Kidney (tissue), 14 donors: ENCODE measurements around the gene LTBP1. TPM values are rescaled to one million over a fixed set of nuclear protein-coding genes. Genes with fewer than 3 reads are reported as not detected.
"Not testable (repeated sequence)": the region's sequence is repeated elsewhere in the genome, so short reads cannot be mapped to it uniquely, and the experiment has no call there.

Experiments used
- DNase-seq, 5 donors: peaks; one replicate each; pipeline ENCODE4 v3.0.0-alpha.2; 2013 to 2020
- FAIRE-seq: peaks from 2 replicates; lab custom pipeline; 2012; peaks lifted over from hg19 to GRCh38; lab: Jason Lieb, UNC
- H3K27ac ChIP-seq, 2 donors: one replicate each; pipeline ENCODE4 v1.7.0; 2013; ENCODE audit warnings: low read depth in 2 of 2, low read length in 2 of 2, inconsistent platforms in 1 of 2
- H3K27me3 ChIP-seq: one replicate; pipeline ENCODE4 v1.7.1; 2013; ENCODE audit warnings: low read length, inconsistent platforms; ENCODE audit not compliant: control insufficient read depth, insufficient read depth
- H3K36me3 ChIP-seq, 3 donors: one replicate each; pipeline versions ENCODE4 v1.7.0 to v1.7.1; 2013; ENCODE audit warnings: low read length in 3 of 3, control low read depth in 1 of 3, inconsistent platforms in 1 of 3; ENCODE audit not compliant: insufficient read depth in 3 of 3, control insufficient read depth in 2 of 3
- H3K4me1 ChIP-seq, 3 donors: one replicate each; pipeline versions ENCODE4 v1.7.0 to v1.7.1; 2013; ENCODE audit warnings: low read length in 3 of 3, inconsistent platforms in 1 of 3, low read depth in 1 of 3; ENCODE audit not compliant: control insufficient read depth in 2 of 3, insufficient read depth in 2 of 3
- H3K4me3 ChIP-seq, 3 donors: one replicate each; pipeline versions ENCODE4 v1.7.0 to v1.8.1; 2013; ENCODE audit warnings: low read length in 3 of 3, control low read depth in 1 of 3, inconsistent platforms in 1 of 3
- H3K9ac ChIP-seq, 3 donors: one replicate each; pipeline versions ENCODE4 v1.7.0 to v1.7.1; 2013; ENCODE audit warnings: low read length in 3 of 3, control low read depth in 1 of 3, inconsistent platforms in 1 of 3
- H3K9me3 ChIP-seq, 3 donors: one replicate each; pipeline versions ENCODE4 v1.7.0 to v1.7.1; 2013; ENCODE audit warnings: low read length in 3 of 3, control low read depth in 1 of 3, inconsistent platforms in 1 of 3; ENCODE audit not compliant: control insufficient read depth in 2 of 3, insufficient read depth in 1 of 3
- intact Hi-C: fragments of 100-400 bp; cut with DNase I; formaldehyde crosslinking; loops from one replicate; pipeline ENCODE4 v1.11.1; 2022
- polyA plus RNA-seq: library from polyadenylated mRNA; stranded (reverse); fragments of 350-450 nt; fragmentation: Illumina TruSeq; extraction: RNeasy Lipid Tissue Mini Kit (QIAGEN cat#74804); gene quantifications from one replicate; pipeline ENCODE4 v1.2.3, GENCODE V29; 2014; ENCODE audit warnings: low read depth, low replicate concordance; ENCODE audit not compliant: insufficient read depth
- total RNA-seq: library from RNA; stranded (reverse); fragmentation: NEBNext Ultra II Directional; extraction: Animal tissue kit (Norgen Biotek cat#: 25700); gene quantifications from one replicate; pipeline ENCODE4 v1.2.1, GENCODE V29; 2021
- TF ChIP-seq, protein P1 (sequence below): IDR thresholded peaks from 3 replicates; pipeline ENCODE4 v1.5.1; 2012; ENCODE audit warnings: mild to moderate bottlenecking, moderate library complexity, borderline replicate concordance; ENCODE audit not compliant: insufficient read depth; ENCODE audit errors: extremely low read depth
- donor health status: control.
- donor health status: control.
- donor health status: control.
- donor health status: control.
- donor health status: control.
- donor health status: DM: yes; HTN: yes; CAD: no.
- donor health status: Normal renal cell carcinoma (clear cell type).

The LTBP1 gene
- total and polyA plus RNA-seq, 2 donors from 2014 or later: 9.3 to 39.8 TPM

DNA sequence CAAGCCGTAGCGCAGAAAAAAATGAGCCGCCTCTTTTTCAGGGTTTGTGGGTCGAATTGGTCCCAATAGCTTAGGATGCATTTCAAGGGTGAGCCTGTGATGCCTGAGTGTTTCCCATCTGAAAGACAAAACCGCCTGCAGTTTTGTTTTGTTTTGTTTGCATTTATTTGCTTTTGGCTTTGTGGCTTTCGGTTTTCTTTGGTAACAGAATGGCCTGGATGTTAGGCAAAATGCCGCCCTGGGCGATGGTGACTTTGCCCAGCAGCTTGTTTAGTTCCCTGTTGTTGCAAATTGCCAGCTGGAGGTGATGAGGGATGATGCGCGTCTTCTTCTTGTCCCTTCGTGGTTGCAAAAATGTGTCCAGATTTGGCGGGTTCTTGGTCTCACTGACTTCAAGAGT is 109.4 kb downstream of the LTBP1 start:
- no peak for FAIRE-seq
- intact Hi-C loops: no loop called here
- no peaks in the 10 kb centered on the region for H3K4me1 ChIP-seq
- no peak overlapping the region for H3K27ac ChIP-seq
- TF ChIP-seq, protein P1, sequence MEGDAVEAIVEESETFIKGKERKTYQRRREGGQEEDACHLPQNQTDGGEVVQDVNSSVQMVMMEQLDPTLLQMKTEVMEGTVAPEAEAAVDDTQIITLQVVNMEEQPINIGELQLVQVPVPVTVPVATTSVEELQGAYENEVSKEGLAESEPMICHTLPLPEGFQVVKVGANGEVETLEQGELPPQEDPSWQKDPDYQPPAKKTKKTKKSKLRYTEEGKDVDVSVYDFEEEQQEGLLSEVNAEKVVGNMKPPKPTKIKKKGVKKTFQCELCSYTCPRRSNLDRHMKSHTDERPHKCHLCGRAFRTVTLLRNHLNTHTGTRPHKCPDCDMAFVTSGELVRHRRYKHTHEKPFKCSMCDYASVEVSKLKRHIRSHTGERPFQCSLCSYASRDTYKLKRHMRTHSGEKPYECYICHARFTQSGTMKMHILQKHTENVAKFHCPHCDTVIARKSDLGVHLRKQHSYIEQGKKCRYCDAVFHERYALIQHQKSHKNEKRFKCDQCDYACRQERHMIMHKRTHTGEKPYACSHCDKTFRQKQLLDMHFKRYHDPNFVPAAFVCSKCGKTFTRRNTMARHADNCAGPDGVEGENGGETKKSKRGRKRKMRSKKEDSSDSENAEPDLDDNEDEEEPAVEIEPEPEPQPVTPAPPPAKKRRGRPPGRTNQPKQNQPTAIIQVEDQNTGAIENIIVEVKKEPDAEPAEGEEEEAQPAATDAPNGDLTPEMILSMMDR: no peak
- no peak for DNase-seq
- no peak overlapping the region for H3K9ac ChIP-seq
- no peak overlapping the region for H3K4me3 ChIP-seq
- no peaks in the 10 kb centered on the region for H3K9me3 ChIP-seq
- H3K36me3 ChIP-seq: no peaks in the 10 kb centered on the region
- H3K27me3 ChIP-seq: no peaks in the 10 kb centered on the region

DNA sequence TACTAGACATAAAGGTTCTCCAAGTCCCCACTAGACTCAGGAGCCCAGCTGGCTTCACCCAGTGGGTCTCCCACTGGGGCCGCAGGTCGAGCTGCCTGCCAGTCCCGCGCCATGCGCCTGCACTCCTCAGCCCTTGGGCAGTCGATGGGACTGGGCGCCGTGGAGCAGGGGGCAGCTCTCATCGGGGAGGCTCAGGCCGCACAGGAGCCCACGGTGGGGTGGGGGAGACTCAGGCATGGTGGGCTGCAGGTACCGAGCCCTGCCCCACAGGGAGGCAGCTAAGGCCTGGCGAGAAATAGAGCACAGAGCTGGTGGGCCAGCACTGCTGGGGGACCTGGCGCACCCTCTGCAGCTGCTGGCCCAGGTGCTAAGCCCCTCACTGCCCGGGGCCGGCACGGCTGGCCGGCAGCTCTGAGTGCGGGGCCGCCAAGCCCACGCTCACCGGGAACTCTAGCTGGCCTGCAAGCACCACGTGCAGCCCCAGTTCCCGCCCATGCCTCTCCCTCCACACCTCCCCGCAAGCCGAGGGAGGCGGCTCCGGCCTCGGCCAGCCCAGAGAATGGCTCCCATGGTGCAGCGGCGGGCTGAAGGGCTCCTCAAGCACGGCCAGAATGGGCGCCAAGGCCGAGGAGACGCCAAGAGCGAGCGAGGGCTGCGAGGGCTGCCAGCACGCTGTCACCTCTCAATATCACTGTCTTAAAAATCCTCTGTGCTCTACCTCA is 110.7 kb downstream of the LTBP1 start:
- H3K4me1 ChIP-seq, H3K9ac ChIP-seq, H3K4me3 ChIP-seq, intact Hi-C loops, H3K9me3 ChIP-seq, H3K36me3 ChIP-seq, FAIRE-seq, H3K27ac ChIP-seq, H3K27me3 ChIP-seq: not testable (repeated sequence)
- DNase-seq: peak in 4 of 5 donors; percentile 42 to 55 (median 50)

DNA sequence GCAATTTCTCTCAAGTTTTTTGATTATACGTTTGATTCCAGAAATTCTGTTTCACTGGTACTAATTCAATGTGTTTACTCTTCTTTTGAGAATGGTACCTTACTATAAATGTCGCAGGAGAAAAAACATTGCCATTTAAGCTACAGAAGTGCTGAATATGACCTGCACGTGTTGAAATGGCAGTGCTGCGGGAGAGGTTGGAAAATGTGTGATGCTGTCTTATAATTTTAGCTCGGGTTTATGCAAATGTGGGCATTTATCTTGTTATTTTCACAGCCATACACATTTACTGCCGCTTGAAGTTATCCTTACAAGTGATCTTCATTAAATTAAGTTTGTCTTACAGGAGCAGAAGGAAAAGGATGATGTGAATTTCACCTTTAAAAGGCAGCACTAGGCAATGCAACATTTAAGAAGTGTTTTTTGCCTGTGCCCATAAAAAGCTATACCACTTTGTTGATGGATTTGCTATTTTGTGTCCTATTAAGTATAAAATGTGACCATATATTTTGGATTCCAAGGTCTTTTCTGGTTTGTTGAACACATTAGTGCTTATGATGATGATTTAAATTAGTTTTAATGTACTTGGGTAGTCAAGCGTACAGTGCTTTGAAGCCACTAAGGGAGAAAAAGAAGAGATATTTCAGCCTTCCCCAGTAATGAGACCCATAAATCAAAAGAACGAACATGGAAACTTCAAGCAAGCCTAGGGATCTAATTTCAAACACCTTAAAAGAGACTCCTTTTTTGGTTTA is 112.1 kb downstream of the LTBP1 start:
- peak in 2 of 5 donors; percentile 90 to 94 for DNase-seq
- no peaks in the 10 kb centered on the region for H3K36me3 ChIP-seq
- no peak overlapping the region for H3K9ac ChIP-seq
- no peak overlapping the region for H3K27ac ChIP-seq
- no peaks in the 10 kb centered on the region for H3K9me3 ChIP-seq
- TF ChIP-seq, protein P1: no peak
- FAIRE-seq: no peak
- H3K4me1 ChIP-seq: no peaks in the 10 kb centered on the region
- no peaks in the 10 kb centered on the region for H3K27me3 ChIP-seq
- intact Hi-C loops: no loop called here
- H3K4me3 ChIP-seq: no peak overlapping the region

DNA sequence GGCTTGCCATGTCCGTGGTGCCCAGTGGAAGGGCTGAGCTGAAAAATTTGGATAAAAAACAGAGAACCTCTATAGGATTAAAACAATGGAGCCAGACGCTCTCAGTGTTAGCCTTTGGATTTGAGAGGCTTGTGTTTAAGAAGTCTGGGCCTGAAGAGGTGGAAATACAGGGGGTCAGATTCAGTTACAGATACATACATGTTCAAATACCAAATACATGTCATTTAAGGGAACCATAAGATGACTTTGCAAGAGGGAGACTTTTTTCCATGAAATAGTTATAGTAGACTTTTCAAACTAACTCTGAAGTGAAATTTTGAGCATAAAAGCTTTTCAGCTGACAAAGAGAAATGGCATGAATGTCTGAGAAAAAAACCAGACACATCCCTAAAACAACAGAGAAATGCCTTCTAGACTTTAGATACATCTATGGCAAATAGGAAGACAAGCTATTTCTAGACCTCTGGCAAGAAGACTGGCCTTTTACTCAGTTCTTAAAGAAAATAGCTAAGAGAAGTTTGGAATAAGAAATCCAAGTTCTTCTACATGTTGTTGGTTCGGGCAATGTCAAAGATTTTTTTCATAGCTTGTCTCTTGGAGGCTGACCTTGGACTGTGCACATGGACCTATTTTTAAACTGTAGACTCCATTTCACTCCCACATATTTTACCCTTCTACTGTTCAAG is 112.9 kb downstream of the LTBP1 start:
- no peaks in the 10 kb centered on the region for H3K4me1 ChIP-seq
- FAIRE-seq (no peak), DNase-seq (peak in 2 of 5 donors; percentile 49 to 61)
- intact Hi-C loops: no loop called here
- H3K4me3 ChIP-seq: no peak overlapping the region
- H3K27ac ChIP-seq: no peak overlapping the region
- no peak overlapping the region for H3K9ac ChIP-seq
- TF ChIP-seq, protein P1: no peak
- no peaks in the 10 kb centered on the region for H3K9me3 ChIP-seq
- H3K36me3 ChIP-seq: no peaks in the 10 kb centered on the region
- no peaks in the 10 kb centered on the region for H3K27me3 ChIP-seq
